Measurements from ENCODE around the gene PGP.

PGP gene

DNA sequence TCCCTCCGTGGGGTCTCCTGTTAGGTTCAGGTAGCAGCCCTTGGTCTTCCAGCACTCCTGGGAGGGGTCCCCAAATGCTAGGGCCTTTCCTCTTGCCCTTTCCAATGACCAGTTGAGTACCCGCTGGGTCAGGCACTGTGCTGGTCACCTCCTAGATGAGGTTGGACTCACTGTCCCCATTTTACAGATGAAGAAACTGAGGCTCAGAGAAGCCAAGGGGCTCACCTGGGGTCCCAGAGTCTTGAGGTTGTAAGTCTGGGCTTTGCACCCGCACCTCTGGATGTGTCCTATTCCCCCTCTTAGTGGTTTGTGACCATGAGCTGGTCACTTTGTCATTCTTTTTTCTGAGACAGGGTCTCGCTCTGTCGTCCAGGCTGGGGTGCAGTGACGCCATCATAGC is 16.9 kb downstream of the PGP start:
- DNase-seq, result no peak

- no peak for DNase-seq
Observed at GRCh38 chr16:2196981-2197511, 17.6 kb downstream of the PGP start.

- no peak for DNase-seq
Observed at GRCh38 chr16:2196162-2196980, 18.3 kb downstream of the PGP start, which contains the start of gene CASKIN1. TSS of gene CASKIN1 (minus strand) at chr16:2196605. CDS start at chr16:2196432, 173 bp downstream.

GRCh38 chr16:2195322-2196161 is 19.1 kb downstream of the PGP start:
- DNase-seq, result no peak

DNA sequence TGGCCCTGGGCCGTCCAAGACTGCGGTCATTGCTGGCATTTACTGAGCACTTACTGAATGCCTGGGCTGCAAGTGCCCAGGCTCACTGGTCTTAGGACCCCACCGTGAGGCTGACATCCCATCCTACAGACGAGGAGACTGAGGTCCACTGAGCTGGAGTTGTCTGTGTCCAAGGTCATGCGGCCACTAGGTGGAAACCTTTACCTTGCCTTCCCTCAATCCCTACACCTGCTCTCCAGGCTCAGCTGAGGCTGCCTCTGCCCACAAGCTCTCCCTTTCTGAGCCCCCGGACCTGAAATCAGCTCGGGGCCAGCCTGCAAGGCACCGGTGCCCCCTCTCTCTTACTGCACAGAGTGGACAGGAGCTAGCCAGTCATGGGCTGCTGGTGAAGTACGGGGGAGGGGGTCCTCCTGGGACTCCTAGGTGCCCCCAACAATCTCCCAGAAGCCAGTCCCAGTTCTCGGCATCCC is 19.8 kb downstream of the PGP start:
- no peak for DNase-seq

DNA sequence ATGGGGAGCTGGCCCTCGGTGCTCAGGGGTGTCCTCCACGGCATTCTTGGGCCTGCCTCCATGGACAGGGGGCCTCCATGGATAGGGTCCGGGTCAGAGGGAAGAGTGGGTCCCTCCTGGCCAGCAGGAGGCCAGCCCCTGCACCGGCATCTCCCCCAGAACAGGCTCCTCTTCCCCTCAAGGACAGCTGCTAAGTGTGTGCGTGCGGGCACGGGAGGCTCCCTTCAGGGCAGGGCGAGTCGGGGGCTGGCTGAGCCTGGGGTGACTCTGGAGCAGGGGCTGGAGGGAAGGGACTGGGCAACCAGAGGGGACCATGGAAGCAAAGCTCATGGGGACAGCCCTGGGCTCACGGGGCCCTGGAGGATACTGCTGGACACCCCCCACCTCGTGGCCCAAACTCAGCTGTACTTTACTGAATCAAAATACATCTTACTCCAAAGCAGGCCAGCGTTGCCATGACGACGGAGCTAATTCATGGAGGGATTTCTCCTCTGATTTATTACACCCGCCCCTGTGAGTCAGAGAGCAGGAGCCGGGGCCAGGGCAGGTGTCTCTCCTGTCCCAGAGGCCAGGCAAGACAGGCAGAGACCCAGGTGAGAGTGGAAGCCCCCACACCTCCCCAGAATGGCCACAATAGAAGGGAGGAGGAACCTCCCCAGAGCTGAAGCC is 20.3 kb downstream of the PGP start:
- DNase-seq, result no peak

DNA sequence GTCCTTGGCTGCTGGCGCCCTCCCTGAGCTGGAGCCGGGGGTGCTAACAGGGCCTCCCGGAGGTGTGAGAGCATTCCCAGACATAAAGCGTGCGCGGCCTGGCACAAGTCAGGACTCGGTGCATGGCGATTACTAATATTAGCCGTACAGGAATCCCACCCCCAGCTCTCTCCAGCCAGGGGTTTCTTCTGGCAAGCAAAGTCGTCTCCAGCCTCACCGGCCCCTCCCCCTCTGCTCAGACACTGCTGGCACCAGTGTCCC is 23.3 kb downstream of the PGP start:
- DNase-seq, result no peak

- DNase-seq, result no peak
Observed at GRCh38 chr16:2190659-2191445, 23.8 kb downstream of the PGP start.

GRCh38 chr16:2190002-2190658 is 24.5 kb downstream of the PGP start:
- no peak for DNase-seq

DNA sequence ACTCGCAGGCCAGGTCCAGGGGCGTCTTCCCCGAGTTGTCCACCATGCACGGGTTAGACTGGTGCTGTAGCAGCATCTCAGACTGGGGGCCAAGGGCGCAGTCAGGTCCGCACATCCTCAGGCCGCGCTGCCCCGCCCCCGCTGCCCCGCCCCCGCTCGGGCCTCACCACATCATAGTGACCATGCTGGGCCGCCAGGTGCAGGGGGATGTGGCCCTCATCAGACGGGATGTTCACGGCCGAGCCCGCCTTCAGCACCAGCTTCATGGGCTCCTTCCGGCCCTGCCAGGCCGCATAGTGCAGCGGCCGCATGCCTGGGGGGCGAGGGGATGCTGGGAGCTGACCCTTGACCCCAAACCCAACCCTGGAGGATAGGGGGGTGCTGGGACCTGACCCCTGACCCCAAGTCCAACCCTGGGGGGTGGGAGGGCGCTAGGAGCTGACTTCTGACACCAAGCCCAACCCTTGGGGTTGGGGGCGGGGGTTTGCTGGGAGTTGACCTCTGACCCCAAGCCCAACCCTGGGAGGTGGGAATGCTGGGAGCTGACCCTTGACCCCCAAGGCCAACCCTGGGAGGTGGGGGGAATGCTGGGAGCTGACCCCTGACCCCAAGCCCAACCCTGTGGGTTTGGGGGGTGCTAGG is 25.3 kb downstream of the PGP start:
- DNase-seq, result no peak

DNA sequence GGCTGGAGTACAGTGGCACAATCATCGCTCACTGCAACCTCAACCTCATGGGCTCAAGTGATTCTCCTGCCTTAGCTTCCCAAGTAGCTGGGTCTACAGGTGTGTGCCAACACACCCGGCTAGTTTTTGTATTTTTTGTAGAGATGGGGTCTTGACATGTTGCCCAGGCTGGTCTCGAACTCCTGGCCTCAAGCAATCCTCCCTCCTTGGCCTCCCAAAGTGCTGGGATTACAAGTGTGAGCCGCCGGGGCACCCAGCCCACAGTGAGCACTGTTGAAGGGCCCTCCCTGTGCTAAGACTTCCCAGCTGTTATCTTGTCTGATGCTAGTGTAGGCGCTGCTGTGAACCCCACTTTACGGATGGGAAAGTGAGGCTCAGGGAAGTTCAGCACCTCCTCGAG is 26.2 kb downstream of the PGP start:
- DNase-seq, result no peak

GRCh38 chr16:2187212-2187611 is 27.4 kb downstream of the PGP start:
- DNase-seq, result no peak

DNA sequence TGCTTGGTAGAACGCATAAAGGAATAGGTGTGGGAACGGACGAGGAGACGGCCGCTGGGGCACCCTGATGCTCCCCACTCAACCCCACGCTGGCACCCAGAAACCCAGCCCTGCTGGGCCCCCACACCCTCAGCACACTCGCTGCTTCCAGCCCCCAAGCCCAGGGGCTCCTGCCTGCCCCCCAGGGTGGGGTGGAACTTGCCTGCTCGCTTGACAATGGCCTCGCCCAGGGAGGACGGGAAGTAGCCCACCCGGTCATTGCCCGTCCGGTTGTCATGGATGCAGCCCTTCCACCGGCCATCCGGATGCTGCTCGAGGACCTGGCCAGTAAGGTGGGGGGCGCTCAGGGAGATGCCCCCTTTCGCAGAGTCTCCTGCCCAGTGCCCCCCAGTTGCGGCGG is 28.1 kb downstream of the PGP start:
- no peak for DNase-seq

DNA sequence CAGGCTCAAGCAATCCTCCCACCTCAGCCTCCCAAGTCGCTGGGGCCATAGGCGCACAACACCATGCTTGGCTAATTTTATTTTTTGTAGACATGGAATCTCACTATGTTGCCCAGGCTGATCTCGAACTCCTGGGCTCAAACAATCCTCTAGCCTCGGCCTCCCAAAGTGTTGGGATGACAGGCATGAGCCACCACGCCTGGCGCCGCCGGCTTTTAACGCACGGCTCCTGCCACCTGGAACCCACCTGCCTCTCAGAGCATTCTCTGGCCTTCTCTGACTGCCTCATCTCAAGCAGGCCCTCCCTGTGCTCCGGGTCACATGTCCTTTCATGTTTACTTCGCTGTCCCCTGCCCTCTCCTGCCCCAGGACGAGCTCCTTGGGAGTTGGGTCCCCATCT is 28.6 kb downstream of the PGP start:
- DNase-seq, result no peak

DNA sequence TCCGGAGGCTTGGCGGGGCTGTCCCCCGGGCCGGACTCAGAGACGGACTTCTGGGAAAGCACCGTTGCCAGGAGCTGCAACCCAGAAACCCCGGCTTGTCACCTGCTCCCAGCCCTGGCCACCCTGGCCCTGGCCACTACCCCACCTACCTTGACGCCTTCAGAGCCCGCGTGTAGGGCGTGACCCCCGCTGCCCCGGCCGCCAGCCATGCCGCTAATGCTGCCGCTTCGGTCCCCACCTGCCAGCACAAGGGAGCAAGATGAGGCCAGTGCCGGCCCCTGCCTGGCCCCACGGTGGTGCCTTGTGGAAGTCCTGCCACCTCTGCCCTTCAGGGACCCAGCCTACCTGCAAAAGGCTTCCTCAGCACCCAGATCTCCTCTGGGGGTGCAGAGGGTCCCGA is 29.7 kb downstream of the PGP start:
- no peak for DNase-seq

GRCh38 chr16:2184346-2184745 is 30.3 kb downstream of the PGP start:
- DNase-seq, result no peak

GRCh38 chr16:2183671-2184070 is 31.0 kb downstream of the PGP start:
- DNase-seq, result no peak

DNA sequence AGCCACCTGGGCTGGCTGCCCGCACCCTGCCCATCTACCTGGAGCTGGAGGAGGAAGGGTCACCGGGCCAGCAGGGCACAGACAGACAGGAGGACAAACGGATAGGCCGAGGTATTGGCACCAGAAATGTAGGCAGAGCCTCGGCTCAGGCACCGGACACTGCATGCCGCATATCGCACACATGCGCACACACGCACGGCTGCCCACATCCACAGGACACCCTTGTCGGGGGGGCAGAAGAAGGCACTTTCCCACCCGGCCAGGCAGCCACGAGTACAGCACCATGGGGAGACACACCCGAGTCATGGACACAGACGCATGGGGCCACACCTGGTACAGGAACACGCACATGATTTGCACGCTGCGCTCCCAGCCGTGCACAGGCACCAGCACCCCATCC is 32.7 kb downstream of the PGP start:
- no peak for DNase-seq

GRCh38 chr16:2180962-2181923 is 33.4 kb downstream of the PGP start:
- DNase-seq, result no peak

DNA sequence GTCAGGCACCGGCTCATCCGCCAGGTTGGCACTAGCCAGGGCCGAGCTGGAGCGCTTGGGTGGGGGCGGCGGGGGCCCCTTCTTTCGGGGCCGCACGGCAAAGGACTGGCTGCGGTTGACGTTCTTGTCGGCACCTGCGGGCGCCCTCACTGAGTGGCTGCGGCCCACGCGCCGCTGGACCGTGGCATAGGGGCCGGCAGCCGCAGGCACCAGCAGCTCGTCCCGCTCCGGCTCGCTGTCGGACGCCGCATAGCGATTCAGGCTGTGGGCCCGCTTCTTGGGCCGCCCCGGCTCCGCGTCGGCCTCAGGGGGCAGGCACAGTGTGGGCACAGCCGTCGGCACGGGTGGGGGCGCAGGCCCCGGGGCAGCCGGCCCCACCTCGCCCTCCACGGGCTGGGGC is 34.2 kb downstream of the PGP start:
- DNase-seq, result no peak
